Epithelial cell of esophagus (primary cell): ENCODE results near the gene KRTAP4-5.
"Not testable (repeated sequence)": the region's sequence is repeated elsewhere in the genome, so short reads cannot be mapped to it uniquely, and the experiment has no call there.

ENCODE experiments used
- DNase-seq: peaks from one replicate; pipeline ENCODE4 v3.0.0; 2010; ENCODE audit warnings: low read depth
- H3K4me3 ChIP-seq: 2 replicates; pipeline ENCODE4 v1.5.1; 2011; ENCODE audit warnings: mild to moderate bottlenecking, low read length, control low read depth
- CTCF ChIP-seq: IDR thresholded peaks from 2 replicates; pipeline ENCODE4 v1.5.1; 2011; ENCODE audit warnings: low read depth, mild to moderate bottlenecking, low read length, control low read depth, inconsistent platforms; ENCODE audit not compliant: insufficient read depth; ENCODE audit errors: missing control alignments

KRTAP4-5 gene

DNA sequence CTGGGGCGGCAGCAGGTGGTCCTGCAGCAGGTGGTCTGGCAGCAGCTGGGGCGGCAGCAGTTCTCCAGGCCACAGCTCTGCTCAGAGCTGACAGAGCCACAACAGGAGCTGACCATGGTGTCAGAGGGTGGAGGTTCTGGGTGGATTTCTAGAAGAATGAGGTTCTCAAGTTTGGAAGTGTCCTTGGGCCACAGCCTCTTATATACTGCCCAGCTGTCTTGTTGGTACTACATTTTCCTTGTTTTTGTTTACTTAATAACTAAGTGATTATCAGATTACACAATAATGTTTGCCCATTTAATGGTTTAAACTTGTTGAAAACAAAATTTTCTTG, at the start of gene KRTAP4-5:
TSS of gene KRTAP4-5 (minus strand) at position 174 of the 334 bp plus-strand sequence. CDS start at position 116, 58 bp downstream.
- H3K4me3 ChIP-seq: no peak within 1 kb of the TSS
- no peak for TF ChIP-seq CTCF
- no peak for DNase-seq

GRCh38 chr17:41196068-41196467, 46.4 kb upstream of the KRTAP4-5 start:
- TF ChIP-seq CTCF: no peak
- no peak for DNase-seq
- H3K4me3 ChIP-seq: no peak overlapping the region

- no peak overlapping the region for H3K4me3 ChIP-seq
- no peak for DNase-seq
- no peak for TF ChIP-seq CTCF
These were observed 40.7 kb upstream of the KRTAP4-5 start for GRCh38 chr17:41190328-41190727.

- H3K4me3 ChIP-seq, DNase-seq: not testable (repeated sequence)
These were observed 40.3 kb upstream of the KRTAP4-5 start, which contains the start of gene KRTAP9-1 for GRCh38 chr17:41189837-41190318. TSS of gene KRTAP9-1 (plus strand) at chr17:41189887. CDS start at chr17:41189887, 0 bp downstream.

- H3K4me3 ChIP-seq: no peak overlapping the region
- TF ChIP-seq CTCF: no peak
- no peak for DNase-seq
These were observed 37.2 kb upstream of the KRTAP4-5 start for GRCh38 chr17:41186872-41187271.

- no peak for TF ChIP-seq CTCF
- H3K4me3 ChIP-seq: no peak overlapping the region
- peak; percentile 40 for DNase-seq
These were observed 35.4 kb upstream of the KRTAP4-5 start for GRCh38 chr17:41185001-41185400.

DNA sequence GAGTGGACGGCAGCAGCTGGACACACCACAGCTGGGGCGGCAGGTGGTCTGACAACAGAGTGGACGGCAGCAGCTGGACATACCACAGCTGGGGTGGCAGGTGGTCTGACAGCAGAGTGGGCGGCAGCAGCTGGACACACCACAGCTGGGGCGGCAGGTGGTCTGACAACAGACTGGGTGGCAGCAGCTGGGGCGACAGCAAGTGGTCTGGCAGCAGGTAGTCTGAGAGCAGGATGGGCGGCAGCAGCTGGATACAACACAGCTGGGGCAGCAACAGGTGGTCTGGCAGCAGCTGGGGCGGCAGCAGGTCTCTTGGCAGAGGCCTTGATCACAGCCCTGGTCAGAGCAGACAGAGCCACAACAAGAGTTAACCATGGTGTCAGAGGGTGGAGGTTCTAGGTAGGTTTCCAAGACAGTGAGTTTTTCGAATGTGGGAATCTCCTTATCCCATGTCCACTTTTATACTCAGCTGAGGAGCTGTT, 34.9 kb upstream of the KRTAP4-5 start, which contains the start of gene KRTAP4-1:
TSS of gene KRTAP4-1 (minus strand) at position 432 of the 482 bp plus-strand sequence. CDS start at position 375, 57 bp downstream.
- H3K4me3 ChIP-seq: no peak within 1 kb of the TSS
- no peak for DNase-seq
- TF ChIP-seq CTCF: no peak
